ENCODE data around the gene HDAC9.

GRCh38 chr7:18780266-18780665, 284.7 kb downstream of the HDAC9 start:
- no peak for TF ChIP-seq SIN3A (IDR thresholded peaks at IDR 0.05; ENCODE audit: borderline replicate concordance, insufficient read depth, low read length)
- TF ChIP-seq POLR2AphosphoS5 (IDR thresholded peaks at IDR 0.05; ENCODE audit: low read depth, low read length), result no peak
- no peak for TF ChIP-seq TAF1 (IDR thresholded peaks at IDR 0.05; ENCODE audit: borderline replicate concordance, insufficient read depth, low read length)
- TF ChIP-seq FOXP2 (optimal IDR thresholded peaks at IDR 0.05; ENCODE audit: borderline replicate concordance, extremely low read depth, extremely low read length, insufficient read depth), result no peak

Measured in PFSK-1 (cell line).